GM21528 (cell line): ENCODE measurements around the gene LIMS2.

Source experiments
- ATAC-seq: cut with Tn5 transposase; IDR thresholded peaks from one replicate; pipeline ENCODE4 v1.9.1; 2021; ENCODE audit warnings: mild to moderate bottlenecking, moderate library complexity; ENCODE audit not compliant: unreplicated experiment, low FRiP score

LIMS2 gene, protein sequence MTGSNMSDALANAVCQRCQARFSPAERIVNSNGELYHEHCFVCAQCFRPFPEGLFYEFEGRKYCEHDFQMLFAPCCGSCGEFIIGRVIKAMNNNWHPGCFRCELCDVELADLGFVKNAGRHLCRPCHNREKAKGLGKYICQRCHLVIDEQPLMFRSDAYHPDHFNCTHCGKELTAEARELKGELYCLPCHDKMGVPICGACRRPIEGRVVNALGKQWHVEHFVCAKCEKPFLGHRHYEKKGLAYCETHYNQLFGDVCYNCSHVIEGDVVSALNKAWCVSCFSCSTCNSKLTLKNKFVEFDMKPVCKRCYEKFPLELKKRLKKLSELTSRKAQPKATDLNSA

DNA sequence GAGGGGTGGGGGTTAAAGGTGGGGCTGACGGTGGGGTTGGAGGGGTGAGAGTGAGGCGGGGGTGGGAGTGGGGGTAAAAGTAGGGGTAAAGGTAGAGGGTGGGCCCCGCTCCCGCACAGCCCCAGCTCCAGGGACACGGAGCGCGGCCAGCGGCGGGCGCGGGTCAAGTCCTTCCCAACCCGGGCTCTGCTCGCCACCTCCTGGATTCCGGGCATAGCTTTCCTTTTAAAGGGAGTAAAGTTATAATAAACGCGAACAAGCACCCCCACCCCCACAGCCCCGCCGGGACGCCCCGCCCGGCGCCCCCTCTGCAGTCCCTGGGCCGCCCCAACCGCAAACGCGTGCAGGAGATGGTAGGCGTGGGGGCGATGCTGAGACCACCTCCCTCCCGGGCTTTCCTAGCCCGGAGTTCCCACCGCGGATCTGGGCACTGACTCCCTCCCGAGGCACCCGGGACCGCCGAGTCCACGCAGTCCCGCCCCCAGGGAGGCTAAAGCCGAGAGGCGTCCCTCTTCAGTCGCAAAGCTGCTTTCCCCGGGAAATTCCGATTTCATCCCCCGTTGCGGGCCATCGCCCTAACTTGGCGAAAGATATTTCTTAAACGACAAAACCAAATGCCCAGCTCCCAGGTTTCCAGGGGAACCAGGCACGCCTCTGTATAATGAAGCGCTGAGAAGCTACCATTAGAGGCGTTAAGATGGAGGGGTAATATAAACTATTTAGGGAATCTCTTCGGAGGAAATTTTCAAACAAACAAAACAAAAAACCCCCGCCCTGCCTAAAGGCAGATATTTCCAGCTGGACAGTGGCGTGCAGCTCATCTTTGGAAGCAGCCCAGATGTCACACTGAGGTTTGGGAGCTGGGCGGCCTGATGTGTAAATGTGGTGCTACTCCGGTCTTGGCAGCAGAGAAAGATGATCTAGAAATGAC is at the start of gene LIMS2:
LIMS2 (minus strand) TSS at position 200 of the 931 bp plus-strand sequence. CDS start 506 bp downstream, outside the sequence.
- ATAC-seq, result no peak

DNA sequence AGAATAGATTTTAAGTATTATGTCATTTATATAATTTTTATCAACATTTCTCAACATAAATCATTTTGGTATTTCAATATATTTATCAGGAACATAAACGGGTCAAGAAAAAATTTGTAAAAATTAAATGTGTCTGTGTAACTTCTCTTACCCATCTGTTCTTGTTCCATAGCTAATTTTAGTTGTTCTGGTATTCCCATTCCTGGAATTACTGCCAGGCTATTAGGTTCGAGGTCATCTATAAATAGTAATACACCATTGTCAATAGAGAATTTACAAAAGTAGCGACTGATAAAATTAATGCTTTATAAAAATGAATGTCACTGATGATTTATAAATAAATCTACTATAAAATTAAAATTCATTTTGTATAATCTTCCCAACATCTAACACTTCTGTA is 47.5 kb upstream of the LIMS2 start:
- no peak for ATAC-seq

DNA sequence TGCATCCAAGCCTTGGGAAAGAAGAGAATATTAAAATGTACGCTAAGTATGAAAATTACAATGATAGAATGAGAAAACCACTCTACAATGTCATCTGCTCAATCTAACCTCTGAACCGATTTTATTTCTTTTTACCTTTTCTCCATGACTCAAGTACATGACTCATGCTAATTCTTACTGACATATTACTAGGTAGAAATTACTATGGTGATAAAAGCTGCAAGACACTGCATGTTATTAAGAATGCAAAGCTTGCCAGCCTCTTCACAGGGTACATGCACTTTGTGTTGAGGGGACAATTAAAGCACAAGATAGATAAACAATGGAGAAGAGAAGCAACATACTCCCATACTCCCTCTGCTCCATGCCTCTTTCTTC is 46.6 kb upstream of the LIMS2 start:
- ATAC-seq, result no peak

DNA sequence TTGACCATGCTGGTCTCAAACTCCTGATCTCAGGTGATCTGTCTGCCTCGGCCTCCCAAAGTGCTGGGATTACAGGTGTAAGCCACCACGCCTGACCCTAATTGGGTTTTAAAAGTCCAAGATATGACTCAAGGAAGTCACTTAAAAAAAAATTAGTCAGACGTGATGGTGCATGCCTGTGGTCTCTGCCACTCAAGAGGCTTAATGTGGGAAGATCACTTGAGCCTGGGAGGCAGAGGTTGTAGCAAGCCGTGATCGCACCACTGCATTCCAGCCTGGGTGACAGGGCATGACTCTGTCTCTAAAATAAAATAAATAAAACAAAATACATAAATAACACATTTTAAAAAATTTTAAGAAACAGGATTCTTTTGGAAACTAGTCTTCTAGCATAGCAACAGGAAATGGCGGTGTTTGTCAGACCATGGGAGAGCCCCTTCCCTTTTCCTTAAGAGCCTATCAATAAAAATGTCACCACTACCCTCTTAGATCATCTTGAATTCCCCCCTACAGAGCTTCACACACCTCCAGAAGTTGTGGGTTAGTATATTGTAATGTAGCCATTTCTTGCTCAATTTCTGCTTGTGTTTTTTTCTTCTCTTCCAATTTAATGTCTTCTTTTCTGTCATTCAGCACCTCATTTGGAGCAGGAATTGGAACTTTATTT is 46.1 kb upstream of the LIMS2 start:
- no peak for ATAC-seq

DNA sequence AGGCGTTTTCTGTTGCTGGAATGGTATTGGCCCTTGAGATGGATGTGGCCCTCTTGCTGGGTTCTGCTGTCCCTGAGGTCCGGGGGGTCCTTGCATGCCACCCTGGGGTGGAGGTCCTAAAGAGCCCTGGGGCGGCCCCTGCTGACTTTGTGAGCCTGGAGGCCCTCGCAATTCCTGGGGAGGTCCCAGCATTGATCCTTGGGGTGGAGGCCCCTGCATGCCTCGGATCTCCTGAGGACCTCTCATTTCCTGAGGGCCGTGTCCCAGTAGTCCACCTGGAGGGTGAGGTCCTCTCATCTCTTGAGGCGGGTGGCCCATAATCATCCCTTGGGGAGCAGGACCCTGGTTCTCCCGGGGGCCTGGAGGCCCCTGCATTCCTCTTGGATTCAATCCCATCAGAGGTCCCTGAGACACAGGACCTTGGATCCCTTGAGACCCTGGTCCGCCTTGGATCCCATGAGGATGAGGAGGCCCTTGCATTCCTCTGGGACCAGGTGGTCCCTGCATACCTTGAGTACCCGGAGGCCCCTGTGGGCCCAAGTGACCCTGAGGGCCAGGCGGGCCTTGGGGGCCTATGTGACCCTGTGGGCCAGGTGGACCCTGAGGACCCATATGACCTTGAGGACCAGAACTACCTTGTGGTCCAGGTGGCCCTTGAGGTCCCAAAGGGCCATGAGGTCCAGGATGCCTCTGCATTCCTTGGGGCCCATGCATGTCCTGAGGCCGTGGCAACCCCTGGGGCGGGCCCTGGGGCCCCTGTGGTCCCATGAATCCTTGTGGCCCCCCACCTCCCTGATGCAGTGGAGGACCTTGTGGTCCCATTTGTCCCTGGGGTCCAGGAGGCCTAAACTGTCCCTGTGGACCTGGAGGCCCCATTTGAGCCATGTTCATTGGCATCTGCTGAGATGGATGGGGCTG is 44.2 kb upstream of the LIMS2 start:
- no peak for ATAC-seq

DNA sequence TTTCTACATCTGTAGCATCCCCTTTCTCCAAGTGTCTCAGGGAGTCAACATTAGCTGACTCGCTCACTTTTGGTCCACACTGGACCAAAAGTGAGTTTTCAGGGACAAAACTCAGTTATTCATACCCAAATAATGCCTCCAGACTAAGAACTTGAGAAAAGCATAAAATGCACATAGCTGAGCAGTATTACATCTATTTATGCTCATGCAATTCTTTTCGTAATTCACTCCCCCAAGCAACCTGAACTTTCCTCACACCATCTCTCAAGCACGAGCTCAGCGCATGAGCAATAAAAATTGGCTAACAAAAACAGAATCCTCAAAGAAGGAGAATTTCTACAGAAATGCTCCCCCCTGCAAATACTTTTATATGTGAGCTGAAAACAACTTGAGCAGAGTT is 42.9 kb upstream of the LIMS2 start:
- no peak for ATAC-seq

DNA sequence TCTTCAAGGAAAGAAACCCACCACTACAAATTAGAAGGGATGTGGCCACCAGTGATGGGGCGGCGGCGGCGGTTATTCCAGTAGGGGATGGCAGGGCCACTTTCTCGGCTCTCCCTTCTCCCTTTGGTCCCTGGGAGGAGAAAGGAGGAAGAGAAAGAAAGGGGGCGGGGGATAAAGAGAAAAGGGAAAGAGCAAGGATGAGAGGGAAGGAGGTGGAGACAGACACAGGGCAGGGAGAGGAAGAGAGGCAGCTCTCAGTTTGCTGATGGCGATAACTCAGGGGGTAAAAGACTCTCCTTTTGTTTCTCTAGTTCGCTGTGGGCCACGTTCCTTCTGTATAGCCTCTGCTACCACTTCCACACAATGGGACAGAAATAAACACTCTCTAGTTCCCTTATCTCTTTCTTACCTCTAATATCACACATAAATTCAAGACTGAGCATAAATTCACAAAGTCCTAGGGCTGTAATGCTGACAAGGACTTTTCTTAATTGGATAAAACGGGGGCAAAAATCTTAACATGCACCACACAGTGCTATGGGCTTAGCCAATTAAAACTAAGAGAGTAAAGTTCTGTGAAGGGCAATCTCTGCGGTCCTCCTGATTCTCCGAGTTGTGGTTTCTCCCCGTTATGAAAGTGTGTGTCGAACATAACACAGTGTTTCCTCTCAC is 40.6 kb upstream of the LIMS2 start:
- ATAC-seq, result no peak

DNA sequence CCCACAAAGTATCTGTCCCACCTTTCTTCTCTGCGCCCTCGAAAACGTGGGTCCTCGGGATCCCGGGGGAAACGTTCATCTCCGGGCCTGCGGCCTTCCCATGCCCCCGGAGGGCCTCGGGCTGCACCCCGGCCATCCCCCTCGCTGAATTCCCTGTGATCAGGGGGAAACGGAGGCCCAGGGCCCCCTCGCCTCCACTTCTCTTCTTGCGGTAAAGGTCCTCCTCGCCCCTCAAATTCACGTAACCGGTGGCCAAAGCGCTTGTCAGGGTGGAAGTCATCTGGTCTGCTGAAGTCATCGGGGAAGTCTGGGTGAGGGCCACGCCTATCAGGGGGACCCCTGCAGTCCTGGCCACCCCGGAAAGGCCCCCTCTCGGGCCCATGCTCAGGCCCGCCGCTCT is 38.2 kb upstream of the LIMS2 start:
- no peak for ATAC-seq

DNA sequence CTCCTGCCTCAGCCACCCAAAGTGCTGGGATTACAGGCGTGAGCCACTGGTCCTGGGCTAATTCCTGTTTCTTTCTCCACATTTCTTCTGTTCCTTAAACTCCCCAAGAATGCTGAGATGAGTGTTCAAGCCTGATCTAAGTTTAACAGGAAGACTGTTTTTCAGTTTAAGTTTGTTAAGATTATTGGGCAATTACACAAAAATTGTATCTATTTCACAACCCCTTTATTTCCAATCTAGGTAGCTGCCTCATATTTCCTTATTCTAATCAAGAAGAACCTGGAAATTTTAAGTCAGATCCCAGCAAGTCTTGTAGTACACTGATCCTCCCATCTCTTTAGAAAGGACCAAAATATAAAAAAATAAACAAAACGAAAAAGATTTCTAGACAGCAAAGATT is 37.7 kb upstream of the LIMS2 start:
- ATAC-seq, result no peak

DNA sequence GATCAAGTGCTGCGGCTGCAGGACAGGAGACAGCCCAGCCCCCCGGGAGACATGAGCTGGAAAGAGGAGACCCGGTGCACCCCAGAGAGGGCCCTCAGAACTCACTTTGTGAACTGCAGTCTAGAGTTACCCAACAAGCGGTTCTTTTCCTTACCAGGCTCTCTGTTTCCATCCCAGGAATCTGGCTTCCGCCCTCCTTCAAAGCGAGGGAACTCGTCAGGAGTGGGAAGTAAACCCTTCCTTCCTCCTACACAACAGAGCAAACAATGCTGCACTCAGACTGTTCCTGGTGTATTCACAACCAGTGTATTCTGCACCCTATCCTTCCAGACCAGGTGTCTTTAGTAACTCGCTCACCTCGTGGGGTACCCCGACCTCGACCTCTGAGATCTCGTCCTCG is 34.0 kb upstream of the LIMS2 start:
- no peak for ATAC-seq

DNA sequence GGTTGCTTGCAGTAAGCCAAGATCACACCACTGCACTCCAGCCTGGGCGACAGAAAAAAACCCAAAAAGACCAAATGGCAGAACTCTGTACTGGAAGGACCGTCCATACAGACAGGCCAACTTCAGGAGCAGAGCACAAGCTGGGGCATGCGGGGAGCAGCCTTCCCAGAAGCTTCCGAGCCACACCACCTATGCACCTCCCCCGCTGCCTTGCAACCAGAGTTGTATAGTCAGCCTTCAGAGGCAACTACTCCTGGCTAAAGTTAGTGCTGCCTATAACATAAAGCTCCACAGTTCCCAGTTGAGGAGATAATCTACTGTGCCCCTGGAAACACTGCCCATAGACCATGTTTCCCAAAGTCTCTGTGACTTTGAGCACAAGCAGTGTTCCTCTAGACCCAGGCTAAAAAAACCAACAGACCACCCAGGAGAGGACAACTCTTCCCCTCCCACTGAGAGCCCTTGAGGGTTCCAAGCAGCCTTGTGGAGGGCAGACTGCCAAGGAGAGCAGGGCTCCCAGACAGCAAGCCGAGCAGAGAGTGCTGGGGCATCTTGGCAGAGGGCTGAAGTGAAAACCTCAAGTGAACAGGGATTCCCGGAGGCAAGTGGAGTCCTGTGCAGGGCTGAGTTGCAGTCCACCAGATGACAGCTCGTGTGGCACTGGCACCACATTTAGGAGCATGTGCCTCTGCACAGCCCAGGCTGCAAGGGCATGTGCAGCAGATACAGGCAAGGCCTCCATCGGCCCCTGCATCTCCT is 32.7 kb upstream of the LIMS2 start:
- ATAC-seq, result no peak

DNA sequence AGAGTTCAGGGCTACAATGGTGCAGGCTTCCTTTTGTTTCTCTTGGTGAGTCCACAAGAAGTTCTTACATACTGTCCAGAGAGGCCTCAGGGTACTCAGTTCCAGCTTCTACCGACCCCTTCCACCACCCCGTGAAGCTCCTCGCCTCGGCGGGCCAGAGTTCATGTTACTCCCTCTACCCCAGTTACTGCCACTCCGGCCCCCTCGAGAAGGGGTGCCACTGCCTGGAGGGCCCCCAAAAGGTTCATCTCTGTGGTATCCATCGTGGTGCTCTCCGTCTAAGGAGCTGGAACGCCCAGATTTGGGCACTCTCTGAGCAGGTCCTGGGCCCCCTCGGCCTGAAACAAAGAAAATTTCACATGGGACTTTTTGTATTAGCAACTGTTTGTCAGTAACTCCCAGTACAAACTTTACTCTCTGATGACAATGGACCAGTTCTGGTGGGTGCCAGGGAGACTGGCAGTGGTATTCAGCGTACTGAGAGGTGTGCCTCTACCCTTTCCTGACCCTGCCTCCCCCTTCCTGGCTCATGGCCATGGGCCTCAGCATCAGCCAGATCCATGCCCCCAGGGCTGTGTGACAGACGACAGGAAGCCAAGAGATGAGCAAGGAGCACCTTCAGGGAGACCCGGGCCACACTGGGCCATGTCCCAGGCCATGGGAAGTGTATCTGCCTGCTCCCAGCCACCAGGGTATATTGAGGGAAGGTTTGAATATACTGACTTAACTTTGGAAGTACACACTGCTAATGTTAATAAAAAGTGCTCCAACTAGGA is 31.1 kb upstream of the LIMS2 start:
- ATAC-seq, result no peak

DNA sequence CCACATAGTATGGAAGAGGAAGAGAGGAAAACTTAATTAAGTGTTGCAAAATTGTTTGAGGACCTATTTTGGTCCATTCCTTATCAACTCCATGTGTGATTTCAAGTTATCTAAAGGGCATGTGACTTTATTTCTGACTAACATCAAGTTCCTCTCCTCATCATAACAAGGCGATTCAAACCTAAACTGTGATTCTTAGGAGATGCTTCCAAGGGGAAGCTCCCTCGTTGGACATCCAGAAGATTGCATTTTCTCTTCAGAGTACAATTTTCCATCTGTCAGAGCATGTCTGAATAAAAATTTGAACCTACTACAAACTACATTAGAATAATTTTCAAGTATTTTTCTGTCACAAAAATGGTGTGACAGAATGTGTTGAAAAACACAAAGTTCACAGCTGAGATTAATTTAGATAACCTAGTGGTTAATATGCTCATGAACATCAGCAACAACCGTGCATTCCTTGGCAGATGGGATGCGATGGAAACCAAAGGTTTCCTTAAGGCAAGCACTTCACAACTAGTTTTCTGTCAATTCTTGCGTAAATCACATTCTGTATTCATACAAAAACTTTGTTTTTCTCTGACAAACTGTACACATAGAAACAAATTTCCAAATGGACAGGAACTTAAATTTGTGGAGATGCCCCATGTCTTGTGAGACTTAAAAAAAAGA is 30.2 kb upstream of the LIMS2 start:
- ATAC-seq, result no peak

DNA sequence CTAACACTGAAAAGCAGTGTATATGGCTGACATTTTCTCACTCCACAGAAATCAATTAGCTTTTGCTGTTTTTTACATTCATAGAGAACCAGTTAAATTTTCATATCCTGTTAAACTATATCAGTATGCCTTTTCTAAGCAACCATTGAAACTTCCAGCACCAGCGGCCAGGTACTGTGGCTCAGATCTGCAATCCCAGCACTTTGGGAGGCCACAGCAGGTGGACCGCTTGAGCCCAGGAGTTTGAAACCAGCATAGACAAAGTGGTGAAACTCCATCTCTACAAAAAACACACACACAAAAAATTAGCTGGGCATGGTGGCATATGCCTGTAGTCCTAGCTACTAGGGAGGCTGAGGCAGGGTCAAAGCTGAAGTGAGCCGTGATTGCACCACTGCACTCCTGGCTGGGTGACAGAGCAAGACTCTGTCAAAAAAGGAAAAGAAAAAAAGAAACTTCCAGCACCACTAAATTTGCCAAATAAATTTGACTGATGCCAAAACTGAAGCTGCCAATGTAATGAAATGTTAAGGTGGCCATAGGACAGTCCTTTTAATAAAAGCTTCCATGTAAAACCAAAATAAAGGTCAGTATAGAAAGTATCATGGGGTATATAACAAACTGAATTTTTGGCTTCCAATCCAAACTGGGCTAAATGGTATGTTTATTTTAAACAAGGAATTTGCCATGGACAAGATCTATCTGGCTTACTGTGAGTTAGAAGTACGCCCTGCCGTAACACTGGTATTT is 29.5 kb upstream of the LIMS2 start:
- ATAC-seq, result no peak

DNA sequence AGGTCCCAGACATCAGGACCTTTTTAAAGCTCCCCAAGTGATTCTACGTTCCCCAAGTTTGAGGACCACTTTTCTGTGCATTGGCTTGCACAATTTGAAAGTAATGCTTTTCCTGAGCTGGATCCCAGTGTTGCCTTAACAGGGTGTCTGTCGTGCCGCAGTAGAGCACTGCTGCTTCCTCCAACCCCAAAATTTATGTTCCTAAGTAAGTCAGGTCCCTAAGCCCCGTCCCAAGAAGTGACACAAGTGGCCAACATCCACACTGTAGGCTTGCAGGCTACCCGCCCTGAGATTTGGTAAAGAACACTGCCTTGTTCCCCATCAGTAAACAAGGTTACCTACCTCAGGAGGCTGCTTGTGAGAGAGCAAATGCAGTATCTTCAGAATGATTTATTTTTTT is 28.0 kb upstream of the LIMS2 start:
- ATAC-seq, result no peak

DNA sequence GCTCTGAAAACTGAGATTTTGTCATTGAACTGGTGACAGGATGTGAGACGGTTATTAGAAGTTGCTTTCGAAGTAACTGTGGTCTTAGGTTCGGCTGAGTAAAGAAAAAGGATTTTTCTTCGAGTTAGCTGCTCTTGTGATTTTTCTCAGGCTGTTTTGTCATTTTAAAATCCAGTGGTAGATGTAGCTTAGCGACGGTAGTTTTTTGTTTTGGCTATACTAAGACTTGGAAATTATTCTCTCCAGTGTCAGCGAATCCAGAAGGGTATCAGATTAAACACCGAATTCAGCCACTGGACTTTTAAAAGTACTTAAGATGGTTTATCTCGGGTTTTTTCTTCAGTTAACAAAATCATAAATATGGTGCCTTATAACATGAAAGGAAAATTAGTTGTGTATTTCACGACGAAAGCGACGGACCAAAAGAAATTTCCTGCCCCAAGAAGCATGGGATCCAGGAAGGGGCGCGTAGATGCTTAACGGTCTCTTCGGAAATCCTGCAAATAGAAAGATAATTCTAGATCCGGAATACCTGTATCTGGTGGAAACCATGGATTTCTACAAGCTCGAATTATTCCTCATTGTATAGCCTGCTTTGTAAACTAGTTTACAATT is 27.2 kb upstream of the LIMS2 start:
- no peak for ATAC-seq
